GM23338 (cell line): ENCODE results near the gene FRMD4A. TPM values are rescaled to one million over a fixed set of nuclear protein-coding genes. Genes with fewer than 3 reads are reported as not detected.

ENCODE experiments used
- CTCF ChIP-seq, 2 experiments: fragments of 200-600 bp in 1 of 2; sonication (generic) in 1 of 2; conservative IDR thresholded peaks; 2 replicates each; pipeline versions ENCODE4 v1.5.1 to v1.6.1; 2016 to 2017; ENCODE audit warnings: antibody characterized with exemption in 2 of 2, low read depth in 2 of 2, mild to moderate bottlenecking in 2 of 2, moderate library complexity in 1 of 2
- ETS1 ChIP-seq: IDR thresholded peaks from 2 replicates; pipeline ENCODE4 v1.6.1; 2016; ENCODE audit warnings: antibody characterized with exemption
- EZH2 ChIP-seq: fragments of 200-600 bp; sonication (generic); IDR thresholded peaks from one replicate; pipeline ENCODE4 v1.8.0; 2017; ENCODE audit warnings: antibody characterized with exemption, mild to moderate bottlenecking, low read depth; ENCODE audit not compliant: unreplicated experiment
- EZH2phosphoT487 ChIP-seq: fragments of 200-600 bp; sonication (generic); IDR thresholded peaks from one replicate; pipeline ENCODE4 v1.8.1; 2018; ENCODE audit warnings: antibody characterized with exemption; ENCODE audit not compliant: unreplicated experiment
- JUNB ChIP-seq: IDR thresholded peaks from one replicate; pipeline ENCODE4 v1.6.1; 2016; ENCODE audit warnings: antibody characterized with exemption; ENCODE audit not compliant: unreplicated experiment
- POLR2AphosphoS5 ChIP-seq: IDR thresholded peaks from 2 replicates; pipeline ENCODE4 v1.6.1; 2016; ENCODE audit warnings: antibody characterized with exemption, low read depth
- STAT1 ChIP-seq: IDR thresholded peaks from one replicate; pipeline ENCODE4 v1.6.1; 2016; ENCODE audit warnings: antibody characterized with exemption; ENCODE audit not compliant: unreplicated experiment
- ZNF462 ChIP-seq: fragments of 250-450 bp; sonication (Bioruptor Pico); IDR thresholded peaks from 2 replicates; pipeline ENCODE4 v1.5.0; 2020; ENCODE audit warnings: mild to moderate bottlenecking, moderate library complexity
- polyA plus RNA-seq: library from polyadenylated mRNA; unstranded; fragments of >200 nt; fragmentation: Nextera tagmentation; extraction: Ambion mirVana; gene quantifications from 2 replicates; pipeline ENCODE4 v1.2.1, GENCODE V29; 2016
- total RNA-seq: library from RNA; depleted of rRNA; stranded (reverse); fragments of >200 nt; shearing (Covaris generic); gene quantifications from 2 replicates; pipeline ENCODE4 v1.2.3, GENCODE V29; 2014

FRMD4A gene
- total and polyA plus RNA-seq, 2 experiments from 2014 or later = 14.0 to 20.1 TPM

GRCh38 chr10:13627459-13628310, 703.0 kb downstream of the FRMD4A start (continued):
- TF ChIP-seq ZNF462 (CRISPR knock-in tag) = no peak
- no peak for TF ChIP-seq POLR2AphosphoS5
- TF ChIP-seq EZH2phosphoT487 = no peak
- no peak for TF ChIP-seq EZH2
- no peak for TF ChIP-seq CTCF (conservative IDR thresholded peaks at IDR 0.05; ENCODE audit: low read depth in 2 of 2)
- no peak for TF ChIP-seq ETS1
- TF ChIP-seq STAT1 = no peak
- TF ChIP-seq JUNB = no peak
